Dedifferentiated amniotic fluid mesenchymal stem cell (primary cell): Measurements from ENCODE around the gene AKR7A2.

Experiments used
- DNase-seq: peaks from one replicate; pipeline ENCODE4 v3.0.0-alpha.2; 2016; ENCODE audit errors: extremely low spot score

AKR7A2 gene

GRCh38 chr1:19343617-19344350 is 31.8 kb upstream of the AKR7A2 start:
- DNase-seq: no peak

- no peak for DNase-seq
Measured at GRCh38 chr1:19342894-19343616, 31.1 kb upstream of the AKR7A2 start.

GRCh38 chr1:19342062-19342750 is 30.3 kb upstream of the AKR7A2 start:
- no peak for DNase-seq

- peak; percentile 62 for DNase-seq
Measured at GRCh38 chr1:19341201-19342061, 29.5 kb upstream of the AKR7A2 start.

- DNase-seq: no peak
Measured at GRCh38 chr1:19340387-19340937, 28.5 kb upstream of the AKR7A2 start.

- DNase-seq: no peak
Measured at GRCh38 chr1:19339214-19339861, 27.4 kb upstream of the AKR7A2 start.

GRCh38 chr1:19338323-19338762 is 26.4 kb upstream of the AKR7A2 start:
- no peak for DNase-seq

- DNase-seq: no peak
Measured at GRCh38 chr1:19337289-19337688, 25.3 kb upstream of the AKR7A2 start.

- no peak for DNase-seq
Measured at GRCh38 chr1:19336543-19336942, 24.6 kb upstream of the AKR7A2 start.

GRCh38 chr1:19333587-19334354 is 21.8 kb upstream of the AKR7A2 start:
- DNase-seq: no peak

GRCh38 chr1:19332832-19333231 is 20.9 kb upstream of the AKR7A2 start:
- no peak for DNase-seq

- DNase-seq: no peak
Measured at GRCh38 chr1:19331262-19331878, 19.4 kb upstream of the AKR7A2 start.

- DNase-seq: no peak
Measured at GRCh38 chr1:19330449-19331135, 18.6 kb upstream of the AKR7A2 start.

GRCh38 chr1:19329611-19330010 is 17.7 kb upstream of the AKR7A2 start:
- DNase-seq: no peak

- DNase-seq: no peak
Measured at GRCh38 chr1:19329188-19329587, 17.2 kb upstream of the AKR7A2 start.

- no peak for DNase-seq
Measured at GRCh38 chr1:19328486-19328885, 16.5 kb upstream of the AKR7A2 start.

GRCh38 chr1:19327736-19328135 is 15.8 kb upstream of the AKR7A2 start:
- no peak for DNase-seq

- no peak for DNase-seq
Measured at GRCh38 chr1:19327301-19327700, 15.4 kb upstream of the AKR7A2 start.

GRCh38 chr1:19326748-19327065 is 14.8 kb upstream of the AKR7A2 start:
- DNase-seq: no peak
